Activated T-cell treated with anti-CD3 and anti-CD28 coated beads for 48 hours (primary cell): ENCODE measurements around the gene ARHGAP18.

Experiments
- DNase-seq: peaks from one replicate; pipeline ENCODE4 v3.0.0-alpha.2; 2020; ENCODE audit warnings: low read depth

ARHGAP18 gene

GRCh38 chr6:129614464-129614863 is 95.5 kb downstream of the ARHGAP18 start:
- no peak for DNase-seq

GRCh38 chr6:129612440-129612839 is 97.5 kb downstream of the ARHGAP18 start:
- no peak for DNase-seq

- no peak for DNase-seq
Observed at GRCh38 chr6:129609635-129610034, 100.3 kb downstream of the ARHGAP18 start.

- no peak for DNase-seq
Observed at GRCh38 chr6:129608886-129609537, 101.0 kb downstream of the ARHGAP18 start.

- no peak for DNase-seq
Observed at GRCh38 chr6:129607581-129608186, 102.3 kb downstream of the ARHGAP18 start.

GRCh38 chr6:129606664-129607063 is 103.3 kb downstream of the ARHGAP18 start:
- no peak for DNase-seq

GRCh38 chr6:129605967-129606366 is 104.0 kb downstream of the ARHGAP18 start:
- no peak for DNase-seq

GRCh38 chr6:129605095-129605494 is 104.9 kb downstream of the ARHGAP18 start:
- DNase-seq = no peak

- DNase-seq = no peak
Observed at GRCh38 chr6:129604321-129604720, 105.7 kb downstream of the ARHGAP18 start.

GRCh38 chr6:129603741-129604140 is 106.2 kb downstream of the ARHGAP18 start:
- DNase-seq = no peak

- no peak for DNase-seq
Observed at GRCh38 chr6:129601323-129601722, 108.7 kb downstream of the ARHGAP18 start.

- no peak for DNase-seq
Observed at GRCh38 chr6:129599467-129599866, 110.5 kb downstream of the ARHGAP18 start.

- DNase-seq = no peak
Observed at GRCh38 chr6:129598244-129599187, 111.5 kb downstream of the ARHGAP18 start.

GRCh38 chr6:129597023-129597713 is 112.8 kb downstream of the ARHGAP18 start:
- no peak for DNase-seq

- no peak for DNase-seq
Observed at GRCh38 chr6:129596522-129596921, 113.5 kb downstream of the ARHGAP18 start.

GRCh38 chr6:129593233-129593564 is 116.8 kb downstream of the ARHGAP18 start:
- DNase-seq = no peak

- peak; percentile 12 for DNase-seq
Observed at GRCh38 chr6:129592516-129593232, 117.3 kb downstream of the ARHGAP18 start.

- DNase-seq = no peak
Observed at GRCh38 chr6:129590408-129591022, 119.5 kb downstream of the ARHGAP18 start.

- DNase-seq = no peak
Observed at GRCh38 chr6:129586815-129587214, 123.2 kb downstream of the ARHGAP18 start.

GRCh38 chr6:129583866-129584265 is 126.1 kb downstream of the ARHGAP18 start:
- DNase-seq = no peak

GRCh38 chr6:129578315-129578714 is 131.7 kb downstream of the ARHGAP18 start:
- no peak for DNase-seq
